HEK293 (cell line): Measurements from ENCODE around the gene STUB1.

ENCODE experiments used
- CTCF ChIA-PET: fragments of 350-600 bp; formaldehyde crosslinking; extraction: SDS; loops from one replicate; lab custom pipeline; 2021; ENCODE audit warnings: antibody characterized with exemption; lab: Yijun Ruan, JAX
- POLR2A ChIA-PET: fragments of 300-600 bp; formaldehyde crosslinking; extraction: SDS; loops from one replicate; lab custom pipeline; 2020; ENCODE audit warnings: antibody characterized with exemption, inconsistent platforms; lab: Yijun Ruan, JAX
- H3K27ac ChIP-seq: fragments of 200-500 bp; sonication (Bioruptor generic); 2 replicates; pipeline ENCODE4 v1.5.1; 2014; ENCODE audit warnings: low read depth, low read length, control low read depth, inconsistent platforms; ENCODE audit errors: extremely low read depth
- H3K36me3 ChIP-seq, 2 experiments: fragments of 200-500 bp in 1 of 2; sonication (Bioruptor generic) in 1 of 2; 1 replicate in 1 of 2; 2 replicates in 1 of 2; pipeline ENCODE4 v1.5.1; 2014 to 2017; ENCODE audit warnings: inconsistent platforms in 2 of 2, low read length in 2 of 2; ENCODE audit not compliant: control insufficient read depth in 2 of 2, insufficient read depth in 1 of 2
- H3K4me1 ChIP-seq: fragments of 200-500 bp; sonication (Bioruptor generic); 2 replicates; pipeline ENCODE4 v1.5.1; 2014; ENCODE audit warnings: mild to moderate bottlenecking, low read length, inconsistent platforms; ENCODE audit not compliant: control insufficient read depth, insufficient read depth
- H3K4me3 ChIP-seq: 2 replicates; pipeline ENCODE4 v1.5.1; 2011; ENCODE audit warnings: low read depth, mild to moderate bottlenecking, control low read depth, low read length, moderate library complexity
- H3K9me3 ChIP-seq: fragments of 200-500 bp; sonication (Bioruptor generic); 2 replicates; pipeline ENCODE4 v1.5.1; 2014; ENCODE audit warnings: low read depth, low read length, inconsistent platforms; ENCODE audit not compliant: control insufficient read depth, insufficient read depth
- GLI2 ChIP-seq: fragments of 450-650 bp; formaldehyde crosslinking; IDR thresholded peaks from 2 replicates; pipeline ENCODE4; 2017; ENCODE audit warnings: missing biosample characterization, missing genetic modification characterization, low read depth, borderline replicate concordance
- OSR2 ChIP-seq: fragments of 450-650 bp; formaldehyde crosslinking; IDR thresholded peaks from 2 replicates; pipeline ENCODE4 v1.5.1; 2016; ENCODE audit warnings: missing biosample characterization, missing genetic modification characterization
- ZNF2 ChIP-seq: fragments of 450-650 bp; formaldehyde crosslinking; IDR thresholded peaks from 2 replicates; pipeline ENCODE4 v1.5.1; 2016; ENCODE audit warnings: missing biosample characterization, missing genetic modification characterization
- ZNF274 ChIP-seq, 2 experiments: fragments of 200-500 bp in 1 of 2; fragments of 450-650 bp in 1 of 2; sonication (Bioruptor generic) in 1 of 2; formaldehyde crosslinking in 1 of 2; IDR thresholded peaks; 2 replicates each; pipeline versions ENCODE4 v1.5.1 to v1.6.1; 2014 to 2016; ENCODE audit warnings: borderline replicate concordance in 1 of 2, inconsistent platforms in 1 of 2, low read length in 1 of 2, missing biosample characterization in 1 of 2, missing genetic modification characterization in 1 of 2
- ZNF292 ChIP-seq: fragments of 450-650 bp; formaldehyde crosslinking; IDR thresholded peaks from 2 replicates; pipeline ENCODE4 v1.5.1; 2016; ENCODE audit warnings: low read depth, missing biosample characterization, missing genetic modification characterization, borderline replicate concordance
- ZNF354C ChIP-seq: fragments of 450-650 bp; formaldehyde crosslinking; IDR thresholded peaks from 2 replicates; pipeline ENCODE4 v1.5.1; 2016; ENCODE audit warnings: missing biosample characterization, missing genetic modification characterization, low read depth, borderline replicate concordance
- ZNF529 ChIP-seq: fragments of 450-650 bp; formaldehyde crosslinking; IDR thresholded peaks from 2 replicates; pipeline ENCODE4 v1.5.1; 2017; ENCODE audit warnings: missing genetic modification characterization, missing biosample characterization; ENCODE audit not compliant: insufficient replicate concordance
- ZNF571 ChIP-seq: fragments of 450-650 bp; formaldehyde crosslinking; IDR thresholded peaks from 2 replicates; pipeline ENCODE4 v1.5.0; 2017; ENCODE audit warnings: missing biosample characterization, missing genetic modification characterization
- ZNF624 ChIP-seq: fragments of 450-650 bp; formaldehyde crosslinking; IDR thresholded peaks from 2 replicates; pipeline ENCODE4 v1.5.1; 2017; ENCODE audit warnings: missing biosample characterization, missing genetic modification characterization
- ZNF626 ChIP-seq: fragments of 450-650 bp; sonication (Bioruptor Pico); formaldehyde crosslinking; IDR thresholded peaks from 2 replicates; pipeline ENCODE4 v1.5.1; 2018; ENCODE audit warnings: missing biosample characterization, missing genetic modification characterization, inconsistent platforms
- ZNF664 ChIP-seq: fragments of 450-650 bp; formaldehyde crosslinking; IDR thresholded peaks from 2 replicates; pipeline ENCODE4 v1.5.1; 2016; ENCODE audit warnings: missing biosample characterization, missing genetic modification characterization
- ZNF707 ChIP-seq: fragments of 450-650 bp; formaldehyde crosslinking; IDR thresholded peaks from 2 replicates; pipeline ENCODE4 v1.5.1; 2016; ENCODE audit warnings: missing biosample characterization, missing genetic modification characterization
- ZNF791 ChIP-seq: fragments of 450-650 bp; formaldehyde crosslinking; IDR thresholded peaks from 2 replicates; pipeline ENCODE4 v1.5.1; 2016; ENCODE audit warnings: missing biosample characterization, missing genetic modification characterization
- TF ChIP-seq, protein P1 (sequence below): fragments of 450-650 bp; formaldehyde crosslinking; IDR thresholded peaks from 2 replicates; pipeline ENCODE4 v1.5.1; 2017; ENCODE audit warnings: missing biosample characterization, missing genetic modification characterization
- TF ChIP-seq, protein P2 (sequence below): fragments of 450-650 bp; formaldehyde crosslinking; IDR thresholded peaks from 2 replicates; pipeline ENCODE4 v1.5.1; 2016; ENCODE audit warnings: missing biosample characterization, missing genetic modification characterization
- TF ChIP-seq, protein P3 (sequence below): fragments of 450-650 bp; formaldehyde crosslinking; conservative IDR thresholded peaks from 2 replicates; pipeline ENCODE4 v1.5.1; 2016; ENCODE audit warnings: low read depth, missing biosample characterization, missing genetic modification characterization
- TF ChIP-seq, protein P4 (sequence below): fragments of 450-650 bp; formaldehyde crosslinking; IDR thresholded peaks from 2 replicates; pipeline ENCODE4 v1.5.1; 2016; ENCODE audit warnings: missing biosample characterization, missing genetic modification characterization
- TF ChIP-seq, protein P5 (sequence below): fragments of 450-650 bp; formaldehyde crosslinking; IDR thresholded peaks from 2 replicates; pipeline ENCODE4 v1.5.1; 2016; ENCODE audit warnings: missing biosample characterization, missing genetic modification characterization

The STUB1 gene

DNA sequence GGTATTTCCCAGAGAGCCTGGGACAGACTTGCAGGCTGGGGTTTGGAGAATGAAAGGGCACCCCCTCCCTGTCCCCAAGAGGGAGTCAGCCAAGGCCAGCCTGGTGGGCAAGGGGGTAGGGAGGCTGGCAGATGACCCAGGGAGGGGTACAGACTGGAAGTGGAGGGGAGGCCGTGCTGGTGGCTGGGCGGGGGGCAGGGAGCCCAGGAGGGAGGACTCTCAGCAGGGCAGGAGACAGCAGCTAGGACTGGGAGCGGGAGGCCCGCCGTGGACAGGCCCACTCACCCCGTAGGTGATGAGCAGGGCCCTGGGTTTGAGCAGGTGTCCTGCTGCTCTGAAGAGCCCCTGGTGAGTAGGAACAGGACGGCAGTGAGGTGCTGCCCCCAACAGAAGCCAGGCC is 45.2 kb upstream of the STUB1 start (continued):
- TF ChIP-seq, protein P1, sequence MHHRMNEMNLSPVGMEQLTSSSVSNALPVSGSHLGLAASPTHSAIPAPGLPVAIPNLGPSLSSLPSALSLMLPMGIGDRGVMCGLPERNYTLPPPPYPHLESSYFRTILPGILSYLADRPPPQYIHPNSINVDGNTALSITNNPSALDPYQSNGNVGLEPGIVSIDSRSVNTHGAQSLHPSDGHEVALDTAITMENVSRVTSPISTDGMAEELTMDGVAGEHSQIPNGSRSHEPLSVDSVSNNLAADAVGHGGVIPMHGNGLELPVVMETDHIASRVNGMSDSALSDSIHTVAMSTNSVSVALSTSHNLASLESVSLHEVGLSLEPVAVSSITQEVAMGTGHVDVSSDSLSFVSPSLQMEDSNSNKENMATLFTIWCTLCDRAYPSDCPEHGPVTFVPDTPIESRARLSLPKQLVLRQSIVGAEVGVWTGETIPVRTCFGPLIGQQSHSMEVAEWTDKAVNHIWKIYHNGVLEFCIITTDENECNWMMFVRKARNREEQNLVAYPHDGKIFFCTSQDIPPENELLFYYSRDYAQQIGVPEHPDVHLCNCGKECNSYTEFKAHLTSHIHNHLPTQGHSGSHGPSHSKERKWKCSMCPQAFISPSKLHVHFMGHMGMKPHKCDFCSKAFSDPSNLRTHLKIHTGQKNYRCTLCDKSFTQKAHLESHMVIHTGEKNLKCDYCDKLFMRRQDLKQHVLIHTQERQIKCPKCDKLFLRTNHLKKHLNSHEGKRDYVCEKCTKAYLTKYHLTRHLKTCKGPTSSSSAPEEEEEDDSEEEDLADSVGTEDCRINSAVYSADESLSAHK (tag by site-specific recombination): no peak
- TF ChIP-seq, protein P2, sequence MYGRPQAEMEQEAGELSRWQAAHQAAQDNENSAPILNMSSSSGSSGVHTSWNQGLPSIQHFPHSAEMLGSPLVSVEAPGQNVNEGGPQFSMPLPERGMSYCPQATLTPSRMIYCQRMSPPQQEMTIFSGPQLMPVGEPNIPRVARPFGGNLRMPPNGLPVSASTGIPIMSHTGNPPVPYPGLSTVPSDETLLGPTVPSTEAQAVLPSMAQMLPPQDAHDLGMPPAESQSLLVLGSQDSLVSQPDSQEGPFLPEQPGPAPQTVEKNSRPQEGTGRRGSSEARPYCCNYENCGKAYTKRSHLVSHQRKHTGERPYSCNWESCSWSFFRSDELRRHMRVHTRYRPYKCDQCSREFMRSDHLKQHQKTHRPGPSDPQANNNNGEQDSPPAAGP (tag by site-specific recombination): 0 out of 2 replicates have a peak, but pooled peaks have one; percentile 16
- no peak for TF ChIP-seq ZNF2
- TF ChIP-seq, protein P3, sequence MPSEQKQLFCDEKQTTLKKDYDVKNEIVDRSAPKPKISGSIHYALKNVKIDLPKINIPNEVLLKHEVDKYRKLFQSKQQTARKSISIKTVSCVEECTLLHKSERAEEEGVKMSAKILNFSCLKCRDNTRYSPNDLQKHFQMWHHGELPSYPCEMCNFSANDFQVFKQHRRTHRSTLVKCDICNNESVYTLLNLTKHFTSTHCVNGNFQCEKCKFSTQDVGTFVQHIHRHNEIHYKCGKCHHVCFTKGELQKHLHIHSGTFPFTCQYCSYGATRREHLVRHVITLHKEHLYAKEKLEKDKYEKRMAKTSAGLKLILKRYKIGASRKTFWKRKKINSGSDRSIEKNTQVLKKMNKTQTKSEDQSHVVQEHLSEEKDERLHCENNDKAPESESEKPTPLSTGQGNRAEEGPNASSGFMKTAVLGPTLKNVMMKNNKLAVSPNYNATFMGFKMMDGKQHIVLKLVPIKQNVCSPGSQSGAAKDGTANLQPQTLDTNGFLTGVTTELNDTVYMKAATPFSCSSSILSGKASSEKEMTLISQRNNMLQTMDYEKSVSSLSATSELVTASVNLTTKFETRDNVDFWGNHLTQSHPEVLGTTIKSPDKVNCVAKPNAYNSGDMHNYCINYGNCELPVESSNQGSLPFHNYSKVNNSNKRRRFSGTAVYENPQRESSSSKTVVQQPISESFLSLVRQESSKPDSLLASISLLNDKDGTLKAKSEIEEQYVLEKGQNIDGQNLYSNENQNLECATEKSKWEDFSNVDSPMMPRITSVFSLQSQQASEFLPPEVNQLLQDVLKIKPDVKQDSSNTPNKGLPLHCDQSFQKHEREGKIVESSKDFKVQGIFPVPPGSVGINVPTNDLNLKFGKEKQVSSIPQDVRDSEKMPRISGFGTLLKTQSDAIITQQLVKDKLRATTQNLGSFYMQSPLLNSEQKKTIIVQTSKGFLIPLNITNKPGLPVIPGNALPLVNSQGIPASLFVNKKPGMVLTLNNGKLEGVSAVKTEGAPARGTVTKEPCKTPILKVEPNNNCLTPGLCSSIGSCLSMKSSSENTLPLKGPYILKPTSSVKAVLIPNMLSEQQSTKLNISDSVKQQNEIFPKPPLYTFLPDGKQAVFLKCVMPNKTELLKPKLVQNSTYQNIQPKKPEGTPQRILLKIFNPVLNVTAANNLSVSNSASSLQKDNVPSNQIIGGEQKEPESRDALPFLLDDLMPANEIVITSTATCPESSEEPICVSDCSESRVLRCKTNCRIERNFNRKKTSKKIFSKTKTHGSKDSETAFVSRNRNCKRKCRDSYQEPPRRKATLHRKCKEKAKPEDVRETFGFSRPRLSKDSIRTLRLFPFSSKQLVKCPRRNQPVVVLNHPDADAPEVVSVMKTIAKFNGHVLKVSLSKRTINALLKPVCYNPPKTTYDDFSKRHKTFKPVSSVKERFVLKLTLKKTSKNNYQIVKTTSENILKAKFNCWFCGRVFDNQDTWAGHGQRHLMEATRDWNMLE: no peak
- TF ChIP-seq ZNF664 (tag by site-specific recombination): no peak
- TF ChIP-seq ZNF274 (IDR thresholded peaks at IDR 0.05; ENCODE audit: low read length): no peak
- TF ChIP-seq ZNF274 (tag by site-specific recombination; IDR thresholded peaks at IDR 0.05; ENCODE audit: borderline replicate concordance): no peak
- TF ChIP-seq, protein P4, sequence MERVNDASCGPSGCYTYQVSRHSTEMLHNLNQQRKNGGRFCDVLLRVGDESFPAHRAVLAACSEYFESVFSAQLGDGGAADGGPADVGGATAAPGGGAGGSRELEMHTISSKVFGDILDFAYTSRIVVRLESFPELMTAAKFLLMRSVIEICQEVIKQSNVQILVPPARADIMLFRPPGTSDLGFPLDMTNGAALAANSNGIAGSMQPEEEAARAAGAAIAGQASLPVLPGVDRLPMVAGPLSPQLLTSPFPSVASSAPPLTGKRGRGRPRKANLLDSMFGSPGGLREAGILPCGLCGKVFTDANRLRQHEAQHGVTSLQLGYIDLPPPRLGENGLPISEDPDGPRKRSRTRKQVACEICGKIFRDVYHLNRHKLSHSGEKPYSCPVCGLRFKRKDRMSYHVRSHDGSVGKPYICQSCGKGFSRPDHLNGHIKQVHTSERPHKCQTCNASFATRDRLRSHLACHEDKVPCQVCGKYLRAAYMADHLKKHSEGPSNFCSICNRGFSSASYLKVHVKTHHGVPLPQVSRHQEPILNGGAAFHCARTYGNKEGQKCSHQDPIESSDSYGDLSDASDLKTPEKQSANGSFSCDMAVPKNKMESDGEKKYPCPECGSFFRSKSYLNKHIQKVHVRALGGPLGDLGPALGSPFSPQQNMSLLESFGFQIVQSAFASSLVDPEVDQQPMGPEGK (tag by site-specific recombination): peak; percentile 48; the same call in 1 of the 2 replicates
- TF ChIP-seq, all 188 proteins: peak for 4

DNA sequence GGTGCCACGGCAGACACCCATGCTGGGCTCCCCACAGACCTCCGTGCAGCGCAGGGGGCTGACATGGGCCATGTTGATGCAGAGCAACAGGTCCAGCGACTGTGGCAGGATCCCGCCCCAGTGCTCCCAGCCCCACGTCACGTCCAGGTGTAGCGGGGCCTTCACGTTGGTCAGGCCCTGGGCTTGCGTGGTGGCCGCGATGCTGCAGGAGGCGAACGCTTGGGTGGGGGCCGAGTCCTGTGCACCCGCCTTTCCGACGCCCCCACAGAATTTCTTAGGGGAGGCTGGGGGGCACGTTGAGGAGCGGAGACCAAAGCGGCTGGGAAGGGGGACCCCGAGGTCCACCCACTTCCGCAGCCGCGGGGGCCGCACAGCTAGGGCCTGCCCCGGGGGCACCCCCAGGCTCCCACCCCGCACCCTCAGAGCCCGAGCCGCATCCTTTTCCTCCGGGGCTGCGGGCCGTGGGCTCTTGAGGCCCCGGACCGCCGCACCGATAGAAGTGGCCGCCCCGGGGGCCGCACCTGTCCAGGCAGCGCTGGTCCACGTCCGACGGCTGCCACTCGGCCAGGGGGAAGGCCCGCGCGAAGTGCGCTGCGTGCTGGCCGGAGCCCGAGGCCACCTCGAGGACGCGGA is 44.5 kb upstream of the STUB1 start:
- Histone ChIP-seq H3K4me1 (peaks cover 4% of the 10 kb centered on the region; the same call in 1 of the 2 replicates), H3K9me3 (no peaks in the 10 kb centered on the region), H3K4me3 (peak overlapping the region; percentile 87), H3K27ac (peak overlapping the region; percentile 82; the same call in 1 of the 2 replicates), H3K36me3 (peaks cover 0 to 20% of the 10 kb centered on the region in 2 experiments; a peak in 1 of 3 replicates)
- CTCF ChIA-PET: interaction anchor here (1.5 kb wide), 2 partner anchors 35 to 45 kb away, joined by 5 to 6 read pairs; no protein-coding TSS in a partner anchor
- POLR2A ChIA-PET: interaction anchor here (0.6 to 2.0 kb wide), 11 partner anchors 11 to 108 kb away, joined by 3 to 10 read pairs (median 4); partner anchors contain the start of genes CAPN15, JMJD8 and WDR90
- no peak for TF ChIP-seq OSR2 (tag by site-specific recombination)
- no peak for TF ChIP-seq ZNF354C (tag by site-specific recombination)
- TF ChIP-seq GLI2 (tag by site-specific recombination): no peak
- no peak for TF ChIP-seq ZNF624 (tag by site-specific recombination)
- no peak for TF ChIP-seq ZNF2
- TF ChIP-seq ZNF707: no peak
- TF ChIP-seq ZNF571 (tag by site-specific recombination): no peak
- TF ChIP-seq ZNF626 (tag by site-specific recombination): no peak
- TF ChIP-seq, protein P5, sequence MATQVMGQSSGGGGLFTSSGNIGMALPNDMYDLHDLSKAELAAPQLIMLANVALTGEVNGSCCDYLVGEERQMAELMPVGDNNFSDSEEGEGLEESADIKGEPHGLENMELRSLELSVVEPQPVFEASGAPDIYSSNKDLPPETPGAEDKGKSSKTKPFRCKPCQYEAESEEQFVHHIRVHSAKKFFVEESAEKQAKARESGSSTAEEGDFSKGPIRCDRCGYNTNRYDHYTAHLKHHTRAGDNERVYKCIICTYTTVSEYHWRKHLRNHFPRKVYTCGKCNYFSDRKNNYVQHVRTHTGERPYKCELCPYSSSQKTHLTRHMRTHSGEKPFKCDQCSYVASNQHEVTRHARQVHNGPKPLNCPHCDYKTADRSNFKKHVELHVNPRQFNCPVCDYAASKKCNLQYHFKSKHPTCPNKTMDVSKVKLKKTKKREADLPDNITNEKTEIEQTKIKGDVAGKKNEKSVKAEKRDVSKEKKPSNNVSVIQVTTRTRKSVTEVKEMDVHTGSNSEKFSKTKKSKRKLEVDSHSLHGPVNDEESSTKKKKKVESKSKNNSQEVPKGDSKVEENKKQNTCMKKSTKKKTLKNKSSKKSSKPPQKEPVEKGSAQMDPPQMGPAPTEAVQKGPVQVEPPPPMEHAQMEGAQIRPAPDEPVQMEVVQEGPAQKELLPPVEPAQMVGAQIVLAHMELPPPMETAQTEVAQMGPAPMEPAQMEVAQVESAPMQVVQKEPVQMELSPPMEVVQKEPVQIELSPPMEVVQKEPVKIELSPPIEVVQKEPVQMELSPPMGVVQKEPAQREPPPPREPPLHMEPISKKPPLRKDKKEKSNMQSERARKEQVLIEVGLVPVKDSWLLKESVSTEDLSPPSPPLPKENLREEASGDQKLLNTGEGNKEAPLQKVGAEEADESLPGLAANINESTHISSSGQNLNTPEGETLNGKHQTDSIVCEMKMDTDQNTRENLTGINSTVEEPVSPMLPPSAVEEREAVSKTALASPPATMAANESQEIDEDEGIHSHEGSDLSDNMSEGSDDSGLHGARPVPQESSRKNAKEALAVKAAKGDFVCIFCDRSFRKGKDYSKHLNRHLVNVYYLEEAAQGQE (tag by site-specific recombination): no peak
- TF ChIP-seq ZNF529 (tag by site-specific recombination): no peak
- TF ChIP-seq ZNF292: no peak
- no peak for TF ChIP-seq ZNF791 (tag by site-specific recombination)
